Adipocyte (in vitro differentiated cells): ENCODE data around the gene PPP2R2C.

Experiments
- DNase-seq: peaks from one replicate; pipeline ENCODE4 v3.0.0-alpha.2; 2015; ENCODE audit warnings: low read depth
- H3K27me3 ChIP-seq: replicated peaks from 2 replicates; pipeline ENCODE4 v1.7.0; 2013; ENCODE audit warnings: mild to moderate bottlenecking, low read length, moderate library complexity; ENCODE audit not compliant: control insufficient read depth, insufficient read depth
- H3K36me3 ChIP-seq: 2 replicates; pipeline ENCODE4 v1.7.0; 2013; ENCODE audit warnings: low read length, mild to moderate bottlenecking, moderate library complexity; ENCODE audit not compliant: control insufficient read depth, insufficient read depth, severe bottlenecking
- H3K4me1 ChIP-seq: 2 replicates; pipeline ENCODE4 v1.7.0; 2013; ENCODE audit warnings: mild to moderate bottlenecking, low read length, moderate library complexity; ENCODE audit not compliant: control insufficient read depth, insufficient read depth
- H3K4me3 ChIP-seq: 2 replicates; pipeline ENCODE4 v1.7.0; 2013; ENCODE audit warnings: mild to moderate bottlenecking, low read length, moderate library complexity
- H3K9ac ChIP-seq: 2 replicates; pipeline ENCODE4 v1.7.0; 2013; ENCODE audit warnings: mild to moderate bottlenecking, low read length, moderate library complexity
- H3K9me3 ChIP-seq: 2 replicates; pipeline ENCODE4 v1.7.0; 2013; ENCODE audit warnings: mild to moderate bottlenecking, low read length, moderate library complexity; ENCODE audit not compliant: control insufficient read depth

Gene PPP2R2C

DNA sequence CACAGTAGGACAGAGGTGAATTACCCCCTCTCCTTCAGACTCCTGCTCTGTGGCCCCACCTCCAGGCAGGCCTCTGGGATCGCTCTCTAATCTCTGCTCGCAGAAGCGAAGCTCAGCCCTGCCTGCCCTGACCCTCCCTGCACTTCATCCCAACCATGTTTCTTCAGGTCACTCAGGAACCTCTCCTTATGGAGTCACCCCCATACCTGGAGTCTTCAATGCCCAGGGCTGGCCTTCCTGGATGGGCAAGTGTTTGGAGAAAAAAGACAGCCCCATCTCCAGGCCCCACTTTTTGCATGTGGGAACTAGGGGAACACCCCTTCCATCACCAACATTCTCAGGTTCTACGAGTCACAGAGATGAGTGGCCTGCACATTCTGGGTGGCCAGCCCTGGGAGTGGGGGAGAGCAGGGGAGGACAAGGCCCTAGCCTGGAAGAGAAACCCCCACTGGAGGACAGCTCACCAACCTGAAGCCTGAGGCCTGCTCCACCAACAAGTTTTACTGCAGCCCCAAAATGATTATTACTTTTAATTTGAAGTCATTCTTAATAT is 90.8 kb downstream of the PPP2R2C start:
- H3K4me3 ChIP-seq = no peak overlapping the region
- H3K36me3 ChIP-seq = no peaks in the 10 kb centered on the region
- peaks cover 45% of the 10 kb centered on the region for H3K27me3 ChIP-seq
- H3K9ac ChIP-seq = no peak overlapping the region
- DNase-seq = no peak
- no peaks in the 10 kb centered on the region for H3K9me3 ChIP-seq
- H3K4me1 ChIP-seq = no peaks in the 10 kb centered on the region

DNA sequence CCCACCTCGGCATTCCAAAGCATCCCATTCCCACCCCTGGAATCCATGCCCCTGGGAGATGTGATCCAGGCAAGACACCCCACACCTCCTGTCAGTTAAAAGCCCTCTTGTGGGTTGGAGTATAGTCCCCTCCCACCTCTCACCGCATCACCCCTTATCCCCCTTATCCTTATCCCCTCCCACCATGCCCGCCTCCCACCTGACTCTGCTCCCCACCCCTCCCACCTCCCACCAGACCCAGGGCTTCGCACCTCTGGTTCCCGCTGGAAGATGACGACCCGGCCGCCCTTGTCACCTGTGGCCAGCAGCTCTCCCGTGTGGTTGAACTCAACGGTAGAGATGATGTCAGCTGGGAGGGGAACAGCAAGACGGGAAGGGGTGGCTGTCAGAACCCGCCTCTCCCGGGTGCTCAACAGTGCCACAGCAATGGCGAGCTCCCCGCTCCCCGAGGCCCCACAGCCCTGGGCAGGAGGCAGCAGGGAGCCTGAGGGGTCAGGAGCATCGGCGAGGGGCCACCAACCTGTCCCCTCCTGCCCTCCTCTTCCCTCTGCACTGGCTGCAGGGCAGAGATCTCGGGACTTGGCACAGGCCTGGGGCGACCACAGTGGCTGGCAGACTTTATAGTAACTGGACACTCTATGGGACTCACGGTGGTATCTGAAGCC is 91.5 kb downstream of the PPP2R2C start:
- H3K27me3 ChIP-seq = peaks cover 52% of the 10 kb centered on the region
- no peak overlapping the region for H3K9ac ChIP-seq
- H3K4me3 ChIP-seq = no peak overlapping the region
- no peaks in the 10 kb centered on the region for H3K9me3 ChIP-seq
- DNase-seq = no peak
- H3K36me3 ChIP-seq = no peaks in the 10 kb centered on the region
- H3K4me1 ChIP-seq = no peaks in the 10 kb centered on the region

DNA sequence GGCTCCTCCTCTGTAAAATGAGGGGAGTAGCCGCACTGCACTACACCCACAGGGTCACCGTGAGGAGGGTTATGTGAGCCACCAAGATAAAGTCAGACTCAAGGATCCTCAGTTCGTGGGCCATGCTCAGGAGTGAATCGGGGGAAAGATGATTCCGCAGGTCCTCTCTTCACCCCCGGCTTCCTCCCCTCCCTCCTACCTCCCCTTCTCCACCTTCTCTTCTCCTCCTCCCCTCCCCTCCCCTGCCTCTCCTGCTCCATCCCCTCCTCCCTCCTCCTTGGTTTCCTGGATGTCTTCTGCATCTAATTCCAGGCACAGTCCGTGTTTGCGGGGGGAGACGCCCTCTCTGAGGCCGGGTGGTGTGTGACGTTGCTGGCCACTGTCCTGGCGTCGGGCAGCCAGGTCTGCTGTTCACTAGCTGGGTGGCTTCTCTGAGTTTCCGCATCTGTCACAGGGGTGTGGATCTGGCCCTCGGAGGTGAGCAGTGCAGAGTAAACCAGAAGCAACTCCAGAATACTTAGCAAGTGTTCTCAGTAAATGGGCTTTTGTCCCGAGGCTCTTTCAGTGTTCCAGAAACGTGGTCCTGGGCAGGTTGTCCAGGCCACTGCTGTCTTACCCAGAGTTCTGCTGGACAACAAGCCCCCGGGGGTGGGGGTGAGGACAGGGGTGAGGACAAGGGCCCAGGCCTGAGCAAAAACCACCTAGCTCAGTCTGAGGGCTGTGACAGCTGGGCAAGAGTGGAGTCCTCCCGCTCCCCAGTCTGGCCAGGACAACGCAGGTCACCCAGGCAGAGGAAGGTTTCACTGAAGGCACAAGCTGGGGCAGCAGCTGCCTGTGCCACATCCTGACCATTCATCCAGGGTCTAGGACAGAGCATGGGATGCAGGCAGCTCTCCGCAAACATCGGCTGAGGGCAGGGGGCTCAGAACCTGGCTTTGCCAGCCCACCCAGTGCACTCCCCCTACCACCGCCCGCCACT is 92.4 kb downstream of the PPP2R2C start:
- Histone ChIP-seq H3K9ac (no peak overlapping the region), H3K9me3 (no peaks in the 10 kb centered on the region), H3K4me3 (no peak overlapping the region), H3K36me3 (no peaks in the 10 kb centered on the region), H3K4me1 (no peaks in the 10 kb centered on the region), H3K27me3 (peaks cover 57% of the 10 kb centered on the region)
- no peak for DNase-seq

DNA sequence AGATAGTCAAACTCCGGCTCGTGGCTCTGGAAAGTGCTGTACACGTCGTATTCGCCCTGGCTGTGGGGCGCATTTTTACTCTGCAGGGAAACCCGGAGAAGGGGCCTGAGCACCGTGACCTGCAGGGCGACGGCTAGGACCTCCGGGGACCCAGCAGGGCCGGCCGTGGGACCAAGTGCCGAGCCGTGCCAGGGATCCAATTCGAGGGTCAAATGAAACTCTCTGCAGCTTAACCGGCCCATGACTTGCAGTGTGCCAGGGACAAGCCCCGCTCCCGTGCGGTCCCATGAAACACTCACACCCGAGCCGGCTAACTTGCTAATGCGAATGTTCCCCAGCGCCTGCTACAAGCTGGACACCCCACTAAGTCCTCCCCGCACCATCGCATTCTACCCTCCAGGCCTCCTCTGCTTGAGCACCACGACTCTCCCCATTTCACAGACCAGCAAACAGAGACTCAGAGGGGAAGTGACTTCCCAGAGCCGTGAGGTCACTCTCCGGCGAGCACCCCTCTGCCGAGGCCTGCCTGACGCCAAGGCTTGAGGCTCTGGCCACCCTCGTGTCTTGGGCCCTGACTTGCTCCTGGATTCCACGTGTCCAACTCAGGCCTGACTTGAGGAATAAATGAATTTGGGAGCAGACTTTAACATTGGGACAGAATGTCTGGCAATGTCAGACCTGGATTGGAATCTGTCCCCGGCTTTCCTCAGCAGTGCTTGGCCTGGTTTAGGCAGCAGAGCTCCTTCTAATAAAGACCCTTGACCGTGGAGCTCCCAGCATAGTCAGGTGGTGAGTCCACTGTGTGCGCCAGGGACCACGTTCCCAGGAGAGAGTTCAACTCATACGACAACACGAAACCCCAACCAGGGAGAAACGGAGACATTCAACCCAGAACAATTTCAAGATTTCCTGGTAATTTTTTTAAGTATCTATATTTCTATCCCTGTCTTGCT is 93.6 kb downstream of the PPP2R2C start:
- Histone ChIP-seq H3K4me1 (no peaks in the 10 kb centered on the region), H3K9ac (no peak overlapping the region), H3K27me3 (peaks cover 56% of the 10 kb centered on the region), H3K4me3 (no peak overlapping the region), H3K9me3 (no peaks in the 10 kb centered on the region), H3K36me3 (no peaks in the 10 kb centered on the region)
- DNase-seq = no peak

DNA sequence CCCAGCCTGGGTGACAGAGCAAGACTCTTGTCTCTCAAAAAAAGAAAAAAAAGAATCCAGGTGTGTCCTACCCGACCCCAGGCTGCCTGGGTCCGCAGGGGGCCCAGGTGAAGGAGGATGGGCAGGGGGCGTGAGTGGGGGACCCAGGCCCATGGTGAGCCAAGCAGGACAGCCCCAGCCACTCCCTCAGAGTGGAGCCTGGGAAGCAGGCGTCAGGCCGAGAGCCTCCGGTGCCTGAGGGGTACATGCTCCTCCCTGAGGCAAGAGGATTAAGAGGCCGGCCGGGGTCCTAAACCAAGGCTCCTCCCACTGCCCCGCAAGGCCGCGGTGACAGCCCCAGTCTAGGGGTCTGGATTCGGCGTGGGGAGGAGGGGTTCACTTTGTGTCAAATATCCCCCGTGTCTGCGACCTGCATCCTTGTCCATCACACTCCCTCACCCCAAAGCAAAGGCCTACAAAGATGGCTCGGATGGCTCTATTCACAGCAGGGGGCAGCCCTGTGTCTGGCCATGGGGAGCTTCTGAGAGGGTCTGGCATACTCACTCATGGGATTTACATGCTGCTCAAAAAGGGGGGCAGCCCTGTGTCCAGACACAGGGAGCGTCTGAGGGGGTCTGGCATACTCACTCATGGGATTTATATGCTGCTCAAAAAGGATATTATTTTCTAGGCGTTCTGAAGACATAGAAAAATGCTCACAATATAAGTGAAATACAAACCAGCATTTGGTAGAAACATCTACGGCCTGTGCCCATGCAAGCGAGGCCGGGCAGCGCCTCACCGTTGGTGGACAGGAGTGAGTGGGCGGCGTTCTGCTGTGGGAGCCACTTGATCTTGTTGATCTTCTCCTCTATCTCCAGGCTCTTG is 94.6 kb downstream of the PPP2R2C start:
- no peaks in the 10 kb centered on the region for H3K36me3 ChIP-seq
- peaks cover 48% of the 10 kb centered on the region for H3K27me3 ChIP-seq
- no peak for DNase-seq
- no peaks in the 10 kb centered on the region for H3K9me3 ChIP-seq
- no peaks in the 10 kb centered on the region for H3K4me1 ChIP-seq
- no peak overlapping the region for H3K9ac ChIP-seq
- H3K4me3 ChIP-seq = no peak overlapping the region

DNA sequence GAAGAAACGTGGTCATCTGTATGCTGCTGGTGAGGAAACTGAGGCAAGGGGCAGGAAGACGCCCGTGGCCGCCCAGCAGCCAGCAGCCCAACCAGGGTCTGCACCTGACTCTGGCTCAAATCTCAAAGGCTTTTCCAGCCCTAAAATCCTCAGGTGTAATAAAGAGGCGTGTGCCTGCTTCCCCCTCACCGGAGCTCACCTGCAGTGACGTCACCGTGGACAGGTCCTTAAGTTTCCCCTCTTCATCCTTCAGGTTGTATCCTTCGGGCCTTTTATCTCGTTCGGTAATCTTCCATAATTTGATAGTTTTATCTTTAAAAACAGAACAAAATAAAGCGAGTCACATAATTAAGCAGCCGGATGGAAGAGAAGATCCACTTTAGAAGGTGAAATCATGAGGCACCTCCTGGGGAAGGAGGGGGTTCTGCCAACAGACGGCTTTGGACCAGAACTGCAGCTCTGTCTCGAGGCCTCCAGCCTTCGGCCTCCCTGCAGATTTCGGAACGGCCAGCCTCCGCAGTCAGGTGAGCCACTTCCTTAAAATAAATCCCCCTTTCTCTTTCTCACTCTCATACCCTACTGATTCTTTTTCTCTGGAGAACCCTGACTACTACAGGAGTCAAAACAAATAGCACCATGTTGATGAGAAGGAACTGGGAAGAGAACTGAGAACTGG is 96.7 kb downstream of the PPP2R2C start:
- peaks cover 42% of the 10 kb centered on the region for H3K27me3 ChIP-seq
- no peak for DNase-seq
- no peak overlapping the region for H3K9ac ChIP-seq
- H3K4me1 ChIP-seq = no peaks in the 10 kb centered on the region
- H3K9me3 ChIP-seq = no peaks in the 10 kb centered on the region
- no peak overlapping the region for H3K4me3 ChIP-seq
- H3K36me3 ChIP-seq = no peaks in the 10 kb centered on the region

DNA sequence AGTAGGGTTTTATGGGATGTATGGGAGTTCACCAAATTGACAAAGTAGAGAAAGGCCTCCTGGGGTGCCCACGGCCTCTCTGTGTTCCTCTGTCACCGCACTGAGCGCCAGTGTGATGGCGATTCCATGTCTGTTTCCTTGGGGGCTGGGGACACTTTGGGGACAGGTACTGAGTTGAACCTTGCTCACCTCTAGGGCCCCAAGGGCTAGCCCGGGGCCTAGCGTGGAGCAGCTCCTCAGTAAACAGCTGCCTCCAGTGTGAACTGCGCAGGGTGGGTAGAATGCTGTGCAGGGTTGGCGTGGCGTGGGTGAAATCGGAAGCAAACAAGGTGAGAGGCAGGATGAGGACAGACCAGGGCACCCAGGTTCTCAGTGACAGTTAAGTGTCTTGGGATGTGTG is 97.8 kb downstream of the PPP2R2C start:
- no peaks in the 10 kb centered on the region for H3K9me3 ChIP-seq
- peaks cover 44% of the 10 kb centered on the region for H3K27me3 ChIP-seq
- H3K4me3 ChIP-seq = no peak overlapping the region
- H3K36me3 ChIP-seq = no peaks in the 10 kb centered on the region
- H3K9ac ChIP-seq = no peak overlapping the region
- no peaks in the 10 kb centered on the region for H3K4me1 ChIP-seq
- no peak for DNase-seq

DNA sequence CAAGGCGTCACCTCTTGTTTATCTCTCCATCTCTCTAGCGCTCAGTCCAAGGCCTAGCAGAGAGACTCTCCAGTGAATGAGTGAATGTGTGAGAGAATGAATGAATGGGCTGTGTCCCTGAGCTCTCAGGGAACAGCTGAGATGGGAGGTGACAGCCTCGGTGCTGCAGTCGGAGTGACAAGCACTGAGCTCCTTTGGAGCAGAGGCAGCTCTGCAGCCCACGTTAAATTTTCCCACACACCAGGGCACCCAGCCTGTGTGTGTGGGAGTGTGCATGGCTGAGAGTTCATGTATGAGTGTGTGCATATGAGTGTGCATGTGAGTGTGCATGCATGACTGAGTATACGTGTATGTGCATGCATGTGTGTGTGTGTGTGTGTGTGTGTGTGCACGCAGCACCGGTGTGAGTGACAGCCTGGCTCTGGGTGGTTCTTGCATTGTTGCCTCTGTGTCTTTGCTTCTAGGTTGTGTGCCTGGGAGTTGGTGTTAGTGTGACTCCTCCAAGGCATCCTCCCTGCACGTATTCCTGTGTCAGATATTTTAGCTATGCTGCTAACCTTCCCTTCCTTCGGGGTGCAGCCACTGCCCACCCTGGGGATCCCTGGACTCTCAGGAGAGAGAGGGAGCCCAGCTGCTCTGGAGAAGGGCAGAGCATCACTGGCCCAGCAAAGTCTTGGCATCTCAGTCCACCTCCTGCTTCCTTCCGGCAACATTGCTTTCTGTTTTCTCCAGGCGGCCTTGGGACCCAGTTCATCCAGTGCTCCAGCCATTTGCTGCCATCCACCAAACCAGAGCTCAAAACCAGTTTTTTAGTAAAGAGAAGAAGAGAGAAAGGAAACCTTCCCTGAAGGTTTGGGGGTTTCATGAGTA is 98.6 kb downstream of the PPP2R2C start:
- Histone ChIP-seq H3K36me3 (no peaks in the 10 kb centered on the region), H3K4me3 (no peak overlapping the region), H3K9me3 (no peaks in the 10 kb centered on the region), H3K27me3 (peaks cover 45% of the 10 kb centered on the region), H3K4me1 (no peaks in the 10 kb centered on the region), H3K9ac (no peak overlapping the region)
- DNase-seq = no peak
